MCF 10A (cell line): Measurements from ENCODE around the gene CASTOR1. TPM values are rescaled to one million over a fixed set of nuclear protein-coding genes. Genes with fewer than 3 reads are reported as not detected.

Experiments
- BruUV-seq: library from RNA; stranded (reverse); fragments of 400-500 nt; replicated peaks from 2 replicates; lab custom pipeline; 2021; lab: Mats Ljungman, UMichigan
- CTCF ChIA-PET: fragments of 300-600 bp; sonication (Branson Sonifier 250); formaldehyde crosslinking; extraction: SDS; loops from one replicate; lab custom pipeline; 2021; ENCODE audit warnings: antibody characterized with exemption, inconsistent platforms; lab: Yijun Ruan, JAX
- POLR2A ChIA-PET: fragments of 300-600, 350-650 bp; sonication (Branson Sonifier 250); formaldehyde crosslinking; extraction: SDS; loops from one replicate; lab custom pipeline; 2020; ENCODE audit warnings: antibody characterized with exemption, inconsistent platforms; lab: Yijun Ruan, JAX
- DNase-seq: peaks from one replicate; pipeline ENCODE4 v3.0.0-alpha.2; 2018; ENCODE audit not compliant: unreplicated experiment
- H3K27ac Mint-ChIP-seq: one replicate; pipeline ENCODE4 v1.8.0; 2022; ENCODE audit warnings: mild to moderate bottlenecking, low read depth, mixed read lengths; ENCODE audit not compliant: unreplicated experiment
- H3K27me3 Mint-ChIP-seq: one replicate; pipeline ENCODE4 v1.8.0; 2022; ENCODE audit warnings: mixed read lengths; ENCODE audit not compliant: insufficient read depth, unreplicated experiment
- H3K36me3 Mint-ChIP-seq: one replicate; pipeline ENCODE4 v1.8.0; 2022; ENCODE audit warnings: mild to moderate bottlenecking, moderate library complexity, mixed read lengths; ENCODE audit not compliant: insufficient read depth, unreplicated experiment
- H3K4me1 Mint-ChIP-seq: one replicate; pipeline ENCODE4 v1.8.0; 2022; ENCODE audit warnings: mixed read lengths; ENCODE audit not compliant: insufficient read depth, unreplicated experiment
- H3K4me3 Mint-ChIP-seq: one replicate; pipeline ENCODE4 v1.8.0; 2022; ENCODE audit warnings: mild to moderate bottlenecking, moderate library complexity, mixed read lengths; ENCODE audit not compliant: unreplicated experiment
- H3K9me3 Mint-ChIP-seq: one replicate; pipeline ENCODE4 v1.8.0; 2022; ENCODE audit warnings: mixed read lengths; ENCODE audit not compliant: unreplicated experiment
- intact Hi-C: fragments of 100-400 bp; cut with micrococcal nuclease; formaldehyde crosslinking; loops from 2 replicates; pipeline ENCODE4 v1.14.1; 2022
- total RNA-seq: library from RNA; stranded (reverse); gene quantifications from 2 replicates; pipeline ENCODE4 v1.2.3, GENCODE V29; 2022
- TF ChIP-seq, protein P1 (sequence below): fragments of 200-600 bp; IDR thresholded peaks from one replicate; pipeline ENCODE4 v1.8.0; 2022; ENCODE audit warnings: antibody characterized with exemption, mild to moderate bottlenecking; ENCODE audit not compliant: unreplicated experiment

The CASTOR1 gene
- total RNA-seq, 1 experiment from 2014 or later: 1.2 TPM

DNA sequence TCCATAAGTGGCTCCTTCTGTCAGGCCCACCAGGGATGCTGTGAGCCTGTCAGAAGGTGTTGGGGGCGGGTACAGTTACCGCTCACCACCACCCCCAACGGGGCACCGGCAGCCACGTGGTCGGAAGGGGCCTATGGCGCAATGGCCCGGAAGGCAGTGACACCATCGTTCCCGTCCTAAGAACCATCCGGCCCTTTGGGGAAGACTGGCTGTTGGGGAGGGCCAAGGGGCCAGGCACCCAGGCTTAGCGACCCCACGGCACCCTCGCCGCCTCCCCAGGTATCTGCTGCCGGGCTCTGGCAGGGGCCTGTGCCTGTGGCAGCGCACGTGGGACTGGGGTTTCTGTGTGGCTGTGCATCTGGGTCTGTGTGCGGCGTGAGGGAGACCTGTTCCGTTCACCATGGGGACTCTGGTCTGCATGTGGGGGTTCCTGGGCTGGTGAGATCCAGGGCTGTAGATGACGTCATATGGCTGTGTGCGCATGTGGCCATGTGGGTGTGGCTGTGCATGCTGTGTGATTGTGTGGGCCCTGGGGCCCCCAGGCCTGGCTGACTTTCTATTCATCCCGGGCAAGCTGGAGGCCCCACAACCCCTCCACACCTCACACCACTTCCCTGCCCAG lies 23.4 kb downstream of the CASTOR1 start:
- Mint-ChIP-seq H3K27ac (no peak overlapping the region), H3K9me3 (no peaks in the 10 kb centered on the region), H3K27me3 (no peaks in the 10 kb centered on the region), H3K36me3 (no peaks in the 10 kb centered on the region), H3K4me3 (no peak overlapping the region), H3K4me1 (peaks cover 6% of the 10 kb centered on the region)
- intact Hi-C loops: no loop called here
- TF ChIP-seq, protein P1, sequence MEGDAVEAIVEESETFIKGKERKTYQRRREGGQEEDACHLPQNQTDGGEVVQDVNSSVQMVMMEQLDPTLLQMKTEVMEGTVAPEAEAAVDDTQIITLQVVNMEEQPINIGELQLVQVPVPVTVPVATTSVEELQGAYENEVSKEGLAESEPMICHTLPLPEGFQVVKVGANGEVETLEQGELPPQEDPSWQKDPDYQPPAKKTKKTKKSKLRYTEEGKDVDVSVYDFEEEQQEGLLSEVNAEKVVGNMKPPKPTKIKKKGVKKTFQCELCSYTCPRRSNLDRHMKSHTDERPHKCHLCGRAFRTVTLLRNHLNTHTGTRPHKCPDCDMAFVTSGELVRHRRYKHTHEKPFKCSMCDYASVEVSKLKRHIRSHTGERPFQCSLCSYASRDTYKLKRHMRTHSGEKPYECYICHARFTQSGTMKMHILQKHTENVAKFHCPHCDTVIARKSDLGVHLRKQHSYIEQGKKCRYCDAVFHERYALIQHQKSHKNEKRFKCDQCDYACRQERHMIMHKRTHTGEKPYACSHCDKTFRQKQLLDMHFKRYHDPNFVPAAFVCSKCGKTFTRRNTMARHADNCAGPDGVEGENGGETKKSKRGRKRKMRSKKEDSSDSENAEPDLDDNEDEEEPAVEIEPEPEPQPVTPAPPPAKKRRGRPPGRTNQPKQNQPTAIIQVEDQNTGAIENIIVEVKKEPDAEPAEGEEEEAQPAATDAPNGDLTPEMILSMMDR: no peak
- DNase-seq: no peak
- BruUV-seq: no TSS peak
- ChIA-PET CTCF (interaction anchor here (3.6 kb wide), 1 partner anchor 20 kb away, joined by 18 read pairs; no protein-coding TSS in a partner anchor), POLR2A (no interaction called here)

DNA sequence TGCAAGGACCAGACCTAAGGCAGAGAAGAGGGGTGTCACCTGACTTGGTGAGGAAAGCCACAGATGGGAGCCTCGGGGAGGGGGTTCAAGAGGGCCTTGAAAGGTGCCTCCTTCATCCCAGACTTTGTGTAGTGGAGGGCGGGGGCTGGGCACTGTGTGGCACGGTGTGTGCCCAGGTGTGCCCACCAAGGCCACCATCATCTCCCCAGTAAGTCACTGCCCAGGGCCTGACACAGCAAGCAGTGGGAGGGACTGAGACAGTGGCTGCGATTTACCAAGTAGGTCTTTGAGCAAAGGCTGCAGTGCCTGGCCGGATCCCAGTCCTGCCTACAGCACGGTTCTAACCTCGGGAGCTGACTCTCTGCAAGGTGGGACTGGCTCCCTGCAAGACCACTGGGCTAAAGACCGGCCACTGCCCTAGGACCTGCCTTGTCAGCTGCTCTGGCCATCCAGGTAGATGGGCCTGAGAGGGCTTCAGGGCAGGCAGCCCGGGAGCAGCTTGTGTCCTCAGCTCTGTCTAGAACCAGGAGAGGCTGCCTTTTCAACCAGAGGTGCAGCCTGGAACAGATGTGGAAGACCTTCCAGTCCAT lies 24.1 kb downstream of the CASTOR1 start:
- BruUV-seq: no TSS peak
- Mint-ChIP-seq H3K9me3 (no peaks in the 10 kb centered on the region), H3K27me3 (no peaks in the 10 kb centered on the region), H3K27ac (no peak overlapping the region), H3K36me3 (no peaks in the 10 kb centered on the region), H3K4me1 (peaks cover 6% of the 10 kb centered on the region), H3K4me3 (no peak overlapping the region)
- ChIA-PET POLR2A (no interaction called here), CTCF (interaction anchor here (0.5 to 3.6 kb wide), 6 partner anchors 12 to 176 kb away, joined by 3 to 34 read pairs (median 4); partner anchors contain the start of gene CASTOR1)
- intact Hi-C loops: no loop called here
- TF ChIP-seq, protein P1: no peak
- no peak for DNase-seq

DNA sequence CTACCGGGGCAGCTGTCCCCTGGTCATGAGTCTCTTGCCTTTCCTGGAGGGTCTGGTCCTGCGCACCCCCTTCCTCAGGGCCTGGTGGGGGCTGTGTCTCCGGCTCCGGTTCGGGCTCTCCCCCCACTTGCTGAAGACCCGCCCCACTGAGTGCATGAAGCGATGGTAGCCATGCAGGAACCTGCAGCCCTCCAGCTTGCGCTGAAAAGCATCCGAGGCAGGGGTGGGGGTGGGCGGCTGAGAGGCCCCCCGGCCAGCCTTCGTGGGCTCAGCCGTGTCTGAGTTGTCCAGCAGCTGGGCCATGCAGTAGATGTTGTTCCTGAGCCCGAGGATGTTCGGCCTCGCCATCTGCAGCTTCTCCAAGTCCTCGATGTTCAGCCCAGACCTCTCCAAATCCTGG lies 25.4 kb downstream of the CASTOR1 start:
- H3K4me3 Mint-ChIP-seq: no peak overlapping the region
- no peaks in the 10 kb centered on the region for H3K9me3 Mint-ChIP-seq
- H3K36me3 Mint-ChIP-seq: no peaks in the 10 kb centered on the region
- TF ChIP-seq, protein P1: no peak
- H3K4me1 Mint-ChIP-seq: peaks cover 6% of the 10 kb centered on the region
- no peak for DNase-seq
- BruUV-seq: no TSS peak
- ChIA-PET POLR2A (interaction anchor here (0.5 to 1.5 kb wide), 3 partner anchors 20 to 123 kb away, joined by 3 read pairs; partner anchors contain the start of gene RNF215), CTCF (interaction anchor here (0.6 to 3.6 kb wide), 25 partner anchors 8 to 214 kb away, joined by 3 to 34 read pairs (median 5); partner anchors contain the start of genes CASTOR1 and TBC1D10A)
- intact Hi-C loops: loop anchor here (1.0 to 2.0 kb wide), 3 partner anchors 23 to 123 kb away; partner anchors contain the start of genes RNF215 and TBC1D10A
- H3K27ac Mint-ChIP-seq: no peak overlapping the region
- no peaks in the 10 kb centered on the region for H3K27me3 Mint-ChIP-seq
